ENCODE data around the gene C2orf49. TPM values are rescaled to one million over a fixed set of nuclear protein-coding genes. Genes with fewer than 3 reads are reported as not detected.

C2orf49 gene
- total and polyA plus RNA-seq, 2 donors (not counting 3 experiments of a cell fraction or from before 2014, with no cell fraction given): 4.6 to 15.0 TPM

- Histone ChIP-seq H3K4me3 (replicated peaks in 1 of 3; ENCODE audit: insufficient read depth in 1 of 3, low read depth in 1 of 3, low read length in 3 of 3) (peak overlapping the region; percentile 82 to 98 (median 93)), H3K9me1 (replicated peaks; ENCODE audit: control insufficient read depth, extremely low read depth, insufficient read depth, low read length) (no peaks in the 10 kb centered on the region), H3K36me3 (ENCODE audit: control insufficient read depth in 2 of 2, extremely low read depth in 1 of 2, insufficient read depth in 2 of 2, low read length in 2 of 2) (peaks cover 4 to 8% of the 10 kb centered on the region in 2 experiments), H3K4me2 (ENCODE audit: insufficient read depth, low read length) (peak overlapping the region; percentile 94), H3K9ac (replicated peaks; ENCODE audit: extremely low read depth, insufficient read depth, low read length) (peak overlapping the region; percentile 100), H3K9me3 (replicated peaks; ENCODE audit: control insufficient read depth, insufficient read depth, low read length) (no peaks in the 10 kb centered on the region), H3K27ac (ENCODE audit: insufficient read depth, low read depth, low read length) (peak overlapping the region; percentile 78), H2AFZ (ENCODE audit: low read depth, low read length) (peak overlapping the region; percentile 64), H3K79me2 (ENCODE audit: control insufficient read depth, insufficient read depth, low read length) (peaks cover 31% of the 10 kb centered on the region), H4K20me1 (replicated peaks; ENCODE audit: control insufficient read depth, extremely low read depth, insufficient read depth, low read length) (no peaks in the 10 kb centered on the region), H3K27me3 (ENCODE audit: control insufficient read depth in 2 of 2, insufficient read depth in 2 of 2, low read length in 2 of 2) (no peaks in the 10 kb centered on the region), H3K4me1 (ENCODE audit: control insufficient read depth, extremely low read depth, insufficient read depth, low read length) (peaks cover 22% of the 10 kb centered on the region)
- POLR2A ChIA-PET: interaction anchor here (0.9 kb wide), 1 partner anchor 9 kb away, joined by 3 read pairs; no protein-coding TSS in a partner anchor
- BruUV-seq (replicated peaks): no TSS peak
- CTCF ChIA-PET: interaction anchor here (1.5 to 2.2 kb wide), 5 partner anchors 9 to 183 kb away, joined by 4 to 5 read pairs (median 4); no protein-coding TSS in a partner anchor
- intact Hi-C loops (cut with micrococcal nuclease): no loop called here
- dilution Hi-C loops (cut with MboI; ENCODE audit: extremely low pct_ligation_motif_present, low sequenced_read_pairs): no loop called here
- TF ChIP-seq POLR2A (IDR thresholded peaks at IDR 0.05; ENCODE audit: low read depth, low read length) (no peak), POLR2AphosphoS5 (IDR thresholded peaks at IDR 0.05; ENCODE audit: insufficient read depth, low read depth, low read length) (no peak), EZH2 (IDR thresholded peaks at IDR 0.05; ENCODE audit: borderline replicate concordance, low read depth, low read length, severe bottlenecking) (no peak), FOS (IDR thresholded peaks at IDR 0.05; ENCODE audit: borderline replicate concordance, insufficient read depth, low read length) (no peak), MYC (IDR thresholded peaks at IDR 0.05; ENCODE audit: low read depth, low read length) (no peak), JUN (IDR thresholded peaks at IDR 0.05; ENCODE audit: borderline replicate concordance, insufficient read depth, insufficient read length, low read depth) (no peak), GATA2 (IDR thresholded peaks at IDR 0.05; ENCODE audit: insufficient read depth, insufficient read length, low read depth, low read length) (no peak), CTCF (IDR thresholded peaks at IDR 0.05; ENCODE audit: extremely low read depth in 1 of 2, insufficient read depth in 1 of 2, low read depth in 1 of 2, low read length in 2 of 2) (no peak), MAX (IDR thresholded peaks at IDR 0.05; ENCODE audit: insufficient read depth, insufficient read length) (no peak)
- FAIRE-seq: peak; percentile 56
- no peak for DNase-seq (ENCODE audit: low read depth, low spot score)
Measured at GRCh38 chr2:105338020-105338385, 663 bp downstream of the C2orf49 start.

Data from endothelial cell of umbilical vein (primary cell).